ENCODE results near the gene KCTD13. TPM values are rescaled to one million over a fixed set of nuclear protein-coding genes. Genes with fewer than 3 reads are reported as not detected.
"Not testable (repeated sequence)": the region's sequence is repeated elsewhere in the genome, so short reads cannot be mapped to it uniquely, and the experiment has no call there.

KCTD13 gene
- total RNA-seq, 1 donor from 2014 or later, result 31.4 TPM

DNA sequence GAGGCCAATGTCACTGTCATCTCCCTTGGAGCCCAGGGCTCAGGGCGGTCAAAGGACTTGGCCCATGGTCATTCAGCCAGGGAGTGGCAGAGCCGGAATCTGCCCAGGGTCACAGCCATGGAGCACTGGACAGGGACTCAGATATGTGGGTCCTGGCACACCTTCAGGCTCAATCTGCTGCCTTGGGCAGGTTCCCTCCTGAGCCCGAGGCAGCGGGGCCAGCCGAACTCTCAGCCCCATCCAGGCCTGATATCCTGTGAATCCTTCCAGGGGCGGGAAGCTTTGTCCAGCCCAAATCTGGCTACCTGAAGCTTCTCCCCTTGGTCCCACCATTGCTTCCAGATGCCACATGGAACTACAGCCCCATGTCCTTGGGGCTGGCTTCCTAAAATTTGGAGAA, 50.8 kb downstream of the KCTD13 start:
- no peak overlapping the region for H3K27ac Mint-ChIP-seq
- H3K36me3 Mint-ChIP-seq (ENCODE audit: insufficient read depth), result no peaks in the 10 kb centered on the region
- no peak for DNase-seq (ENCODE audit: low spot score, unreplicated experiment)
- no peaks in the 10 kb centered on the region for H3K9me3 Mint-ChIP-seq (ENCODE audit: low read depth)
- H3K4me1 Mint-ChIP-seq (ENCODE audit: low read depth), result no peaks in the 10 kb centered on the region
- H3K27me3 Mint-ChIP-seq, result peaks cover 28% of the 10 kb centered on the region
- TF ChIP-seq, protein P1, sequence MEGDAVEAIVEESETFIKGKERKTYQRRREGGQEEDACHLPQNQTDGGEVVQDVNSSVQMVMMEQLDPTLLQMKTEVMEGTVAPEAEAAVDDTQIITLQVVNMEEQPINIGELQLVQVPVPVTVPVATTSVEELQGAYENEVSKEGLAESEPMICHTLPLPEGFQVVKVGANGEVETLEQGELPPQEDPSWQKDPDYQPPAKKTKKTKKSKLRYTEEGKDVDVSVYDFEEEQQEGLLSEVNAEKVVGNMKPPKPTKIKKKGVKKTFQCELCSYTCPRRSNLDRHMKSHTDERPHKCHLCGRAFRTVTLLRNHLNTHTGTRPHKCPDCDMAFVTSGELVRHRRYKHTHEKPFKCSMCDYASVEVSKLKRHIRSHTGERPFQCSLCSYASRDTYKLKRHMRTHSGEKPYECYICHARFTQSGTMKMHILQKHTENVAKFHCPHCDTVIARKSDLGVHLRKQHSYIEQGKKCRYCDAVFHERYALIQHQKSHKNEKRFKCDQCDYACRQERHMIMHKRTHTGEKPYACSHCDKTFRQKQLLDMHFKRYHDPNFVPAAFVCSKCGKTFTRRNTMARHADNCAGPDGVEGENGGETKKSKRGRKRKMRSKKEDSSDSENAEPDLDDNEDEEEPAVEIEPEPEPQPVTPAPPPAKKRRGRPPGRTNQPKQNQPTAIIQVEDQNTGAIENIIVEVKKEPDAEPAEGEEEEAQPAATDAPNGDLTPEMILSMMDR (IDR thresholded peaks at IDR 0.05; ENCODE audit: unreplicated experiment), result no peak
- no peak overlapping the region for H3K4me3 Mint-ChIP-seq (ENCODE audit: low read depth)

DNA sequence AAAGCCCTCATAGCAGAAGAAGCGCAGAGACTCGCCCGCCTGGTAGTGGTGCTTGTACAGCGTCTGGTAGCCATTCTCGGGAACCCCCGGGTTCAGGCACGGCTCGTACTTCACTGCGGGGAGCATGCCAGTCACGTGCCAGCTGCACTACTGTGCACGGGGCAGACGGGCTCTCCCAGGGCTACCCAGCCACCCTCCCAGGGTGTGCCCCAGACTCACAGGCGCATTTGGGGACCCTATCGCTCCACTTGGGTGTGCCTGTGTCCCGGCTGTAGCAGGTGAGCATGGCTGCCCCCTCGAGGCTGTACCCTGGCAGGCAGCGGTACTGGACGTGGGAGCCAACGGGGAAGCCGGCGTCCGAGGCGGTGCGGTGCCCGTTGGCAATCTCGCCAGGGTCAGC, 52.7 kb downstream of the KCTD13 start:
- TF ChIP-seq, protein P1 (IDR thresholded peaks at IDR 0.05; ENCODE audit: unreplicated experiment), result no peak
- H3K4me1 Mint-ChIP-seq (ENCODE audit: low read depth), result no peaks in the 10 kb centered on the region
- no peak overlapping the region for H3K4me3 Mint-ChIP-seq (ENCODE audit: low read depth)
- no peaks in the 10 kb centered on the region for H3K9me3 Mint-ChIP-seq (ENCODE audit: low read depth)
- no peak overlapping the region for H3K27ac Mint-ChIP-seq
- no peak for DNase-seq (ENCODE audit: low spot score, unreplicated experiment)
- H3K27me3 Mint-ChIP-seq, result peaks cover 28% of the 10 kb centered on the region
- no peaks in the 10 kb centered on the region for H3K36me3 Mint-ChIP-seq (ENCODE audit: insufficient read depth)

DNA sequence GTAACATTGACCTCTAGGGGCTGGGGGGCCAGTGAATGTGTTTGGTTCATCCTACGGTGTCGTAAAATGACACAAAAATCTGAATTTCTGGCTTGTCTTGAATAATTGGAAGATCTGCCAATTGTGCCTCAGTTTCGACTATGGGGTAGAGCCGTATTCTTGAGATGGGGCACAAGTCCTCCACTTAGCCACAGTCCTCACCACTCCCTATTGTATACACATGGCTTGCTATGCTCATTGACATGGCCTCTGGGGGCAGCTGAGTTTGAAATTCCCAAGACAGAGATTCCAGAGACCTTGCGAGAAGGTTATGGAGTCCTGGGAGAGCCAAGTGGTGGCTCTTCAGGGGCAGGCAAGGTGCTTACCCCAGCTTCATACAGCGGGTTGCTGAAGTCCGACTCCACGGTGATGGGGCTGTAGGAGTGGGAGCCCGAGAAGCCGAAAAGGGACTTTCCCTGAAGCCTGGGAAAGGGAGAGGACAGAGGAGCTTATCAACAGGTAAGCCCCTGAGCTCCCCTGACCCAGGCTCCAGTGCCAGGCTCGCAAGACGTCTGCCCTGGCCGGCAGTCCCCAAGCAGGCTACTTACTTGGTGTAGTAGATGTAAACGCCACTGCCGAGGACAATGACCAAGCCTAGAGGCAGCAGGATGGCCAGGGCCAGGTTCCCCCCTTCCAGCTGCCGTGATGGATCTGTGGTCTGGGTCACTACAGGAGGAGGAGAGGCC, 54.0 kb downstream of the KCTD13 start:
- no peak for DNase-seq (ENCODE audit: low spot score, unreplicated experiment)
- H3K27ac Mint-ChIP-seq, result no peak overlapping the region
- H3K9me3 Mint-ChIP-seq (ENCODE audit: low read depth), result no peaks in the 10 kb centered on the region
- no peaks in the 10 kb centered on the region for H3K36me3 Mint-ChIP-seq (ENCODE audit: insufficient read depth)
- no peaks in the 10 kb centered on the region for H3K4me1 Mint-ChIP-seq (ENCODE audit: low read depth)
- H3K4me3 Mint-ChIP-seq (ENCODE audit: low read depth), result no peak overlapping the region
- TF ChIP-seq, protein P1 (IDR thresholded peaks at IDR 0.05; ENCODE audit: unreplicated experiment), result no peak
- H3K27me3 Mint-ChIP-seq, result peaks cover 18% of the 10 kb centered on the region

DNA sequence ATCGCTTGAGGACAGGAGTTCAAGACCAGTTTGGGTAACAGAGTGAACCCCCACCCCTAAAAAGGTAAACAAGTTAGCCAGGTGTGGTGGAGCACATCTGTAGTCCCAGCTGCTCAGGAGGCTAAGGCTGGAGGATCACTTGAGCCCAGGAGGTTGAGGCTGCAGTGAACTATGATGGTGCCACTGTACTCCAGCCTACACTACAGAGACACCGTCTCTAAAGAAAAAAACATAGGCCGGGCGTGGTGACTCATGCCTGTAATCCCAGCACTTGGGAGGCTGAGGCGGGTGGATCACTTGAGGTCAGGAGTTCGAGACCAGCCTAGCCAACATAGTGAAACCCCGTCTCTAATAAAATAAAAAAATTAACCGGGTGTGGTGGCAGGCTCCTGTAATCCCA, 57.0 kb downstream of the KCTD13 start:
- not testable (repeated sequence) for H3K9me3 Mint-ChIP-seq (ENCODE audit: low read depth); H3K27me3 Mint-ChIP-seq; H3K27ac Mint-ChIP-seq

DNA sequence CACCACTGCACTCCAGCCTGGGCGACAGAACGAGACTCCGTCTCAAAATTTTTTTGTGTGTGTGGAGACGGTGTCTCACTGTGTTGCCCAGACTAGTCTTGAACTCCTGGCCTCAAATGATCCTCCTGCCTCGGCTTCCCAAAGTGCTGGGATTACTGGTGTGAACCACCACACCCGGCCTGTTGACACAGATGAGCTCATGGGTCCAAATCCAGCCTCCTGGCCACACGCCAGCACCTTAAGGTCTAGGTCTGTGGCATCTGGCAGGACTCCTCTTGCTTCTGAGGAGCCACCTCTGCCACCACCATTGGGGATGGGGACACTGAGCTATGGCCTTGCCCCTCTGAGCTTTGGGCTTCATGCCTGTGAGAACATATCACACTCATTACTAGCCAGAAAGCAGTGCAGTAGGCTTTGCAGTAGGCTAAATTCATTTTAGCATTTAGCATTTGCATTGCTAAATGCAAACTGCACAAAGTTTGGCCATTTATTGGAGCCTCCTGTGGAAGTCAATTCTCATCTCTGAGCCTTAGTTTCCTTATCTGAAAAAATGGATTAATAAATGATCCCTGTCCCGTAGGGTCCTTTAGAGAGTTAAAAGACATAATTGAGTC, 57.5 kb downstream of the KCTD13 start:
- TF ChIP-seq, protein P1 (IDR thresholded peaks at IDR 0.05; ENCODE audit: unreplicated experiment), result no peak
- Mint-ChIP-seq H3K4me3 (ENCODE audit: low read depth) (no peak overlapping the region), H3K4me1 (ENCODE audit: low read depth) (no peaks in the 10 kb centered on the region), H3K9me3 (ENCODE audit: low read depth) (no peaks in the 10 kb centered on the region), H3K27ac (no peak overlapping the region), H3K27me3 (peaks cover 3% of the 10 kb centered on the region), H3K36me3 (ENCODE audit: insufficient read depth) (no peaks in the 10 kb centered on the region)
- DNase-seq (ENCODE audit: low spot score, unreplicated experiment), result no peak

More for the DNA sequence above, 57.0 kb downstream of the KCTD13 start:
- H3K4me1 Mint-ChIP-seq (ENCODE audit: low read depth); H3K4me3 Mint-ChIP-seq (ENCODE audit: low read depth); H3K36me3 Mint-ChIP-seq (ENCODE audit: insufficient read depth); DNase-seq (ENCODE audit: low spot score, unreplicated experiment): not testable (repeated sequence)

DNA sequence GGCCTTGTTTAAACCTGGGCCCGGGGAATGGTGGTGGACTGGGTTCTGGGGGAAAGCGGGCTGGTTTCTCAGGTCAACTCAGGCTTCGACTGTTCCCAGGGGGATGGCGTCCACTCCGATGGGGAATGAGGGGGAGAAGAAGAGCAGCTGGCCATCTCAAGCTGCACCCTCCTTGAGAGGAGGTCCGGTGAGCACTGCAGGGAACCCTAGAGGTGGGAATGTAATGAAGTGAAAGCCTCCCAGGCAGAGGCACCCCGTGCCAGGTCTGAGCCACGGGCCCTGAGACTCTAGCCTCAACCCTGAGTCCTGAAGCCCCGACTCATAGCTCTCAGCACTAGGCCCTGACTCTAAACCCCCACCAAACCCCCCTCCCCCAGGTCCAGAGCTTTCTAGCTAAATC, 61.8 kb downstream of the KCTD13 start:
- peaks cover 5% of the 10 kb centered on the region for H3K36me3 Mint-ChIP-seq (ENCODE audit: insufficient read depth)
- no peak overlapping the region for H3K4me3 Mint-ChIP-seq (ENCODE audit: low read depth)
- no peaks in the 10 kb centered on the region for H3K9me3 Mint-ChIP-seq (ENCODE audit: low read depth)
- TF ChIP-seq, protein P1 (IDR thresholded peaks at IDR 0.05; ENCODE audit: unreplicated experiment), result no peak
- H3K27ac Mint-ChIP-seq, result no peak overlapping the region
- no peak for DNase-seq (ENCODE audit: low spot score, unreplicated experiment)
- peaks cover 9% of the 10 kb centered on the region for H3K4me1 Mint-ChIP-seq (ENCODE audit: low read depth)
- H3K27me3 Mint-ChIP-seq, result peaks cover 3% of the 10 kb centered on the region

Measured in progenitor cell of endocrine pancreas (in vitro differentiated cells).